Coronary artery (tissue), 2 donors: Measurements from ENCODE around the gene RSBN1L.
A peak's percentile ranks its signal among the peaks of the same experiment; 100 is the strongest.
"Not testable (repeated sequence)": the region's sequence is repeated elsewhere in the genome, so short reads cannot be mapped to it uniquely, and the experiment has no call there.

ENCODE experiments used
- DNase-seq: peaks from one replicate; pipeline ENCODE4 v3.0.0-alpha.2; 2017; ENCODE audit warnings: low spot score
- H3K27ac ChIP-seq, 2 donors: fragments of 200-600 bp; sonication (generic); one replicate each; pipeline ENCODE4 v1.5.1; 2016 to 2019
- H3K4me3 ChIP-seq: fragments of 200-600 bp; sonication (generic); 2 replicates; pipeline ENCODE4 v1.5.1; 2016; ENCODE audit warnings: mild to moderate bottlenecking, moderate library complexity
- TF ChIP-seq, protein P1 (sequence below): fragments of 200-600 bp; sonication (generic); IDR thresholded peaks from one replicate; pipeline ENCODE4 v1.5.1; 2019; ENCODE audit warnings: antibody characterized with exemption

Gene RSBN1L

DNA sequence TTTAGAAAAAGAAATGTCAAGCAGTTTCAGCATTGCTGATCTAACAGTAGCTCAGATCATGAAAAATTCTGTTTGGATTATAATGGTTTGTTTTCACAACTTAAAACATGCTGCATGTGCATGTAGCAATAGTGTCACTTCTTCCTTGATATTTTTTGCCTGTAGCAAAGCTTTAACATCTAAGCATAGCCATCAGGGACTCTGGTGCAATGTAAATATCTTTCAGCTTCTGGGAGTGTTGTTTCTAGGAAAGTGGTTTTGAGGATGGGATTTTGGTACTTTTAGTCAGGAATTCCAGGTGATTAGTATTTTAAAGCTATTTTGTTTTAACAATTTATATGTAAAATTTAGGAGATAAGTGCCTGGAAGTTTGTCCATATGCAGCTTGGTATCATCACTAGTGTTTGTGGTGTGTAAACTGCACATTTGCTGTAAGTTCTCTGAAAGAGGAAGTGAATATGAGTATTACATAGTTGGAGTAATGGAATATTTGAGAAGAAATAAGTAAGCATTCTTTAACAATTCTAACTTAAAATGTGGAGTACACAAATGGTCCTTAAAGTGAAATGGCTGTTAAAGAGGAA lies 1.9 kb downstream of the RSBN1L start:
- Histone ChIP-seq H3K4me3 (peak overlapping the region; percentile 99), H3K27ac (peak overlapping the region; percentile 95 to 97)
- no peak for DNase-seq
- TF ChIP-seq, protein P1, sequence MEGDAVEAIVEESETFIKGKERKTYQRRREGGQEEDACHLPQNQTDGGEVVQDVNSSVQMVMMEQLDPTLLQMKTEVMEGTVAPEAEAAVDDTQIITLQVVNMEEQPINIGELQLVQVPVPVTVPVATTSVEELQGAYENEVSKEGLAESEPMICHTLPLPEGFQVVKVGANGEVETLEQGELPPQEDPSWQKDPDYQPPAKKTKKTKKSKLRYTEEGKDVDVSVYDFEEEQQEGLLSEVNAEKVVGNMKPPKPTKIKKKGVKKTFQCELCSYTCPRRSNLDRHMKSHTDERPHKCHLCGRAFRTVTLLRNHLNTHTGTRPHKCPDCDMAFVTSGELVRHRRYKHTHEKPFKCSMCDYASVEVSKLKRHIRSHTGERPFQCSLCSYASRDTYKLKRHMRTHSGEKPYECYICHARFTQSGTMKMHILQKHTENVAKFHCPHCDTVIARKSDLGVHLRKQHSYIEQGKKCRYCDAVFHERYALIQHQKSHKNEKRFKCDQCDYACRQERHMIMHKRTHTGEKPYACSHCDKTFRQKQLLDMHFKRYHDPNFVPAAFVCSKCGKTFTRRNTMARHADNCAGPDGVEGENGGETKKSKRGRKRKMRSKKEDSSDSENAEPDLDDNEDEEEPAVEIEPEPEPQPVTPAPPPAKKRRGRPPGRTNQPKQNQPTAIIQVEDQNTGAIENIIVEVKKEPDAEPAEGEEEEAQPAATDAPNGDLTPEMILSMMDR = no peak

DNA sequence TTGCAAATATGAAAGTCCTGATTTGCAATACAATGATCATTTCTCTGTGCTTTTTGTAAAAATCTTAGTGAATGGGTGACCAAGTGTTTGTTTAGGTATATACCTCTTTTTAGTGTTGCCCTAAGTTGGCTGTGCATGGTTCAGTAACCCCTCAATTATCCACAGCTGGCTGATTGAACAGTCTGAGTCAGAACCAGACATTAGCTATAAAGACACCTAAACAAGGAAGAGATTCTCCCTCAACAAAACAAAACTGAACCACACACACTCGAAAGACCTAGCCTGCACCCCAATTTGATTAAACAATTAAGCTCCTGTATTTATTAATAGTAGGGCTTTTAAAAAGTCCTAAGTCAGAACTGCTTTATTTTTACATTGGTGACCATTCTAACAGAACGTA lies 2.8 kb downstream of the RSBN1L start:
- DNase-seq = no peak
- Histone ChIP-seq H3K4me3 (peak overlapping the region; percentile 99), H3K27ac (peak overlapping the region; percentile 12 to 95)
- TF ChIP-seq, protein P1 = no peak

DNA sequence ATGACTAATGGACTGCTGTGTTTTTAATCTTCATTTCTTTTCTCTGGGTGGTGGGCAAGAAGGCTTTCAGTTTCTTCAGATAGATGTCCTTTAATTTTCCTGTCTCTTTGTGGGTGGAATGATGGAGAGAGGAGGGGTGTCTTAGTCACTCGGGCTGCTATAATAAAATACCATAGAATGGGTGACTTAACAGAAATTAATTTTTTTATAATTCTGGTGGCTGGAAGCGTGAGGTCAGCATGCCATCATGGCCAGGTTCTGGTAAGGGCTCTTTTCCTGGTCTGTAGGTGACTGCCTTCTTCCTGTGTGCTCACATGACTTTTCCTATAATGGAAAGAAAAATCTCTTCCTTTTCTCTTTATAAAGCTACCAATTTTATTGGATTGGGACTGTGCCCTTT lies 6.3 kb downstream of the RSBN1L start:
- TF ChIP-seq, protein P1 = no peak
- H3K27ac ChIP-seq = no peak overlapping the region
- no peak for DNase-seq
- H3K4me3 ChIP-seq = no peak overlapping the region

DNA sequence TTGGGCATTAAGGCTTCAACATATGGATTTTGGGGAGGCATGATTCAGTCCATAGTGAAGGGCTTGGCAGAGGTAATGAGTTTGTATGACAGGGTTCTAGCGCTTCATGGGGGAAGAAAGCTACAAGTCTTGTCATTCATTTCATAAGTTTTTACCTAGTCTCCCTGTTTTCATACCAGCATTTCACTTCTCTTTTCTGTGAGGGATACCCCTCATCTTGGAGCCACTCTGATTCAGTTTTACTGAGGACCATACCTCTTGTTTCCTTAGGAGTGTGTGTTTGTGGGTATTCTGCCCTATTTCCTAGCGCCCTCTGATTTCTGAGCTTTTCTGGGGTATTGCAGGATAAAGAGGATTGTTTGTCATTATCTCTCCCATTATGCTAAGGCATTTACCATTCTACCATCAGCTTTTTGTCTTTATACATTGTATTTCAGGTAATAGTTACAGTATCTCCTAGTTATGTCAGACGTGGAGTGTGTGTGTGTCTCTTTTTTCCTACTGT lies 6.8 kb downstream of the RSBN1L start:
- DNase-seq = no peak
- TF ChIP-seq, protein P1 = no peak
- Histone ChIP-seq H3K27ac (no peak overlapping the region), H3K4me3 (no peak overlapping the region)

DNA sequence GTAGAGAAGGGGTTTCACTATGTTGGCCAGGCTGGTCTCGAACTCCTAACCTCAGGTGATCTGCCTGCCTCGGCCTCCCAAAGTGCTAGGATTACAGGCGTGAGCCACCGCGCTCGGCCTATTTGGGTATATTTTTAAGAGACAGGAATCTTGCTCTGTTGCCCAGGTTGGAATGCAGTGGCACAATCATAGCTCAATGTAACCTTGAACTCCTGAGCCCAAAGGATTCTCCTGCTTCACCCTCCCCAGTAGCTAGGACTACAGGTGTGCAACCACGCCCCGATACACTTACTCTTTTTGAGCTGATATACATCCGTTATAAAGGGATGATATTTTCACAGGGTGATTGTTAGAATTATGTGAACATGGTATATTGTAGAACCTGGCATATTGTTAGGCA lies 7.4 kb downstream of the RSBN1L start:
- H3K27ac ChIP-seq, H3K4me3 ChIP-seq, DNase-seq: not testable (repeated sequence)

DNA sequence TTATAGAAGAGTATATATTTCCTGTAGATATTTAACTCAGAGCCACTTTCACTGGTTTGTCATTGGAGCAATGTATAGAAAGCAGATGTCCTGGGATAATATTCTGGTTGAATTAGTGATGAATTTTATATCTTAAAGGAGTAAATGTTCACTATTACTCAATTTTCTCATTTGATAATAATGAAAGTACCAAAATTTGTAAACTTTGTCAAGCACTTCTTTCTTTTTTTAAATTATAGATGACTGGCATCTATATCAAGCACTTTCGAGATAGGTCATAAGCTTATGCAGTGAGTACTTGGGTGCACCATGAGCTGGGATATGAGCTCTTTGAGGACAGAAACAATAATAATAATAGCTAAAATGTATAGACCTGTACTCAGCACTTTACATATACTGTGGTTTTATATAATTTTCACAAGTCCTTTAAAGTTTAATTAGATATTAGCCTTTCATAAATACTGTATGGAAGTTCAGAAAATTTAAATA lies 11.3 kb downstream of the RSBN1L start:
- TF ChIP-seq, protein P1 = no peak
- Histone ChIP-seq H3K4me3 (no peak overlapping the region), H3K27ac (no peak overlapping the region)
- DNase-seq = no peak

DNA sequence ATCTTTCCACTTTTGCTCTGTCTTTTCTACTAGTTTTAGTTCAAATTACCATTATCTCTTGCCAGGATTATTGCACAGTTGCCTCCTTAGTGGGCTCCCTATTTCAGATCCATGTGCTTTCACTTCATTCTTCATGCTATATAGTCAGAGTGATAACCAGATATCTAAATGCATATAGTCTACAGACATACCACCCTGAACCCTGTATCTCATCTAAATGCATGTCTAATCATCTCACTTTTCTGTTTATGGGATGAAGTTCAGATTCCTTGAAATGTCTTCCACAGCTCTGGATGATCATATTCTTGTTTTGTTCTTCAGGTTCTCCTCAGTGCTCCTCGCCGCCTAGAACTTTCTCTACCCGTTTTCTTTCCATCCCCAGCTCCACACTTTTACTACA lies 13.8 kb downstream of the RSBN1L start:
- H3K4me3 ChIP-seq = no peak overlapping the region
- TF ChIP-seq, protein P1 = no peak
- DNase-seq = no peak
- H3K27ac ChIP-seq = no peak overlapping the region
